ENCODE measurements around the gene GARIN5B. TPM values are rescaled to one million over a fixed set of nuclear protein-coding genes. Genes with fewer than 3 reads are reported as not detected.

The GARIN5B gene
- total and polyA plus RNA-seq, 2 of the 13 experiments (the other 11 are each of a cell fraction or from before 2014, with no cell fraction given) = not detected

DNA sequence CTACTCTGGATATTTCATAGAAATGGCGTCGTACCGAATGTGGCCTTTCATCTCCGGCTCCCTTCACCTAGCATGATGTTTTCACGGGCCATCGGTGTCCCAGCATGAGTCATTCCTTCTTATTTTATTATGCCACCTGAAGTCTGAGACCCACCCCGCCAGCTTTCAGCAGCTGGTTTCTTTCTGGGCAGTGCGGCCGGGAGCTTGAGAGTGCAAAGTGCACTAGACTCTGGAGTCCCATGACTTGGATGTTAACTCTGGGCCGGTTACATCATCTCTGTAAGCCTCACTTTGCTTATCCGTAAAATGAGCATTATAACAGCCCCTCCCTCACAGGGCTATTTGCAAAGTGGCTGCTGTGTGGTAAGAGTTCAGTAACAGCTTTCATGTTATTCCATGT lies 29.2 kb downstream of the GARIN5B start (continued):
- TF ChIP-seq, protein P1, sequence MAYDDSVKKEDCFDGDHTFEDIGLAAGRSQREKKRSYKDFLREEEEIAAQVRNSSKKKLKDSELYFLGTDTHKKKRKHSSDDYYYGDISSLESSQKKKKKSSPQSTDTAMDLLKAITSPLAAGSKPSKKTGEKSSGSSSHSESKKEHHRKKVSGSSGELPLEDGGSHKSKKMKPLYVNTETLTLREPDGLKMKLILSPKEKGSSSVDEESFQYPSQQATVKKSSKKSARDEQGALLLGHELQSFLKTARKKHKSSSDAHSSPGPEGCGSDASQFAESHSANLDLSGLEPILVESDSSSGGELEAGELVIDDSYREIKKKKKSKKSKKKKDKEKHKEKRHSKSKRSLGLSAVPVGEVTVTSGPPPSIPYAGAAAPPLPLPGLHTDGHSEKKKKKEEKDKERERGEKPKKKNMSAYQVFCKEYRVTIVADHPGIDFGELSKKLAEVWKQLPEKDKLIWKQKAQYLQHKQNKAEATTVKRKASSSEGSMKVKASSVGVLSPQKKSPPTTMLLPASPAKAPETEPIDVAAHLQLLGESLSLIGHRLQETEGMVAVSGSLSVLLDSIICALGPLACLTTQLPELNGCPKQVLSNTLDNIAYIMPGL (CRISPR knock-in tag; IDR thresholded peaks at IDR 0.05; ENCODE audit: borderline replicate concordance in 1 of 2, low read depth in 1 of 2) = no peak; a peak in 1 of 4 replicates
- TF ChIP-seq ZNF546 (CRISPR knock-in tag; conservative IDR thresholded peaks at IDR 0.05) = no peak
- TF ChIP-seq, protein P2, sequence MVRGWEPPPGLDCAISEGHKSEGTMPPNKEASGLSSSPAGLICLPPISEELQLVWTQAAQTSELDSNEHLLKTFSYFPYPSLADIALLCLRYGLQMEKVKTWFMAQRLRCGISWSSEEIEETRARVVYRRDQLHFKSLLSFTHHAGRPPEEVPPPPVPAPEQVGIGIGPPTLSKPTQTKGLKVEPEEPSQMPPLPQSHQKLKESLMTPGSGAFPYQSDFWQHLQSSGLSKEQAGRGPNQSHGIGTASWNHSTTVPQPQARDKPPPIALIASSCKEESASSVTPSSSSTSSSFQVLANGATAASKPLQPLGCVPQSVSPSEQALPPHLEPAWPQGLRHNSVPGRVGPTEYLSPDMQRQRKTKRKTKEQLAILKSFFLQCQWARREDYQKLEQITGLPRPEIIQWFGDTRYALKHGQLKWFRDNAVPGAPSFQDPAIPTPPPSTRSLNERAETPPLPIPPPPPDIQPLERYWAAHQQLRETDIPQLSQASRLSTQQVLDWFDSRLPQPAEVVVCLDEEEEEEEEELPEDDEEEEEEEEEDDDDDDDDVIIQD (CRISPR knock-in tag; IDR thresholded peaks at IDR 0.05; ENCODE audit: low read depth) = peak; percentile 22; the same call in 1 of the 2 replicates
- TF ChIP-seq ZNF629 (CRISPR knock-in tag; conservative IDR thresholded peaks at IDR 0.05) = peak; percentile 98
- TF ChIP-seq ZNF33A (CRISPR knock-in tag; IDR thresholded peaks at IDR 0.05; ENCODE audit: borderline replicate concordance) = no peak
- TF ChIP-seq ZC3H4 (CRISPR knock-in tag; IDR thresholded peaks at IDR 0.05; ENCODE audit: borderline replicate concordance) = no peak
- no peak for TF ChIP-seq ATF7-NPFF (CRISPR knock-in tag; IDR thresholded peaks at IDR 0.05; ENCODE audit: low read depth)
- TF ChIP-seq, protein P3, sequence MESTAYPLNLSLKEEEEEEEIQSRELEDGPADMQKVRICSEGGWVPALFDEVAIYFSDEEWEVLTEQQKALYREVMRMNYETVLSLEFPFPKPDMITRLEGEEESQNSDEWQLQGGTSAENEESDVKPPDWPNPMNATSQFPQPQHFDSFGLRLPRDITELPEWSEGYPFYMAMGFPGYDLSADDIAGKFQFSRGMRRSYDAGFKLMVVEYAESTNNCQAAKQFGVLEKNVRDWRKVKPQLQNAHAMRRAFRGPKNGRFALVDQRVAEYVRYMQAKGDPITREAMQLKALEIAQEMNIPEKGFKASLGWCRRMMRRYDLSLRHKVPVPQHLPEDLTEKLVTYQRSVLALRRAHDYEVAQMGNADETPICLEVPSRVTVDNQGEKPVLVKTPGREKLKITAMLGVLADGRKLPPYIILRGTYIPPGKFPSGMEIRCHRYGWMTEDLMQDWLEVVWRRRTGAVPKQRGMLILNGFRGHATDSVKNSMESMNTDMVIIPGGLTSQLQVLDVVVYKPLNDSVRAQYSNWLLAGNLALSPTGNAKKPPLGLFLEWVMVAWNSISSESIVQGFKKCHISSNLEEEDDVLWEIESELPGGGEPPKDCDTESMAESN (CRISPR knock-in tag; conservative IDR thresholded peaks at IDR 0.05) = no peak
- no peak for TF ChIP-seq ZIK1 (CRISPR knock-in tag; IDR thresholded peaks at IDR 0.05; ENCODE audit: borderline replicate concordance, low read depth)
- TF ChIP-seq, protein P4, sequence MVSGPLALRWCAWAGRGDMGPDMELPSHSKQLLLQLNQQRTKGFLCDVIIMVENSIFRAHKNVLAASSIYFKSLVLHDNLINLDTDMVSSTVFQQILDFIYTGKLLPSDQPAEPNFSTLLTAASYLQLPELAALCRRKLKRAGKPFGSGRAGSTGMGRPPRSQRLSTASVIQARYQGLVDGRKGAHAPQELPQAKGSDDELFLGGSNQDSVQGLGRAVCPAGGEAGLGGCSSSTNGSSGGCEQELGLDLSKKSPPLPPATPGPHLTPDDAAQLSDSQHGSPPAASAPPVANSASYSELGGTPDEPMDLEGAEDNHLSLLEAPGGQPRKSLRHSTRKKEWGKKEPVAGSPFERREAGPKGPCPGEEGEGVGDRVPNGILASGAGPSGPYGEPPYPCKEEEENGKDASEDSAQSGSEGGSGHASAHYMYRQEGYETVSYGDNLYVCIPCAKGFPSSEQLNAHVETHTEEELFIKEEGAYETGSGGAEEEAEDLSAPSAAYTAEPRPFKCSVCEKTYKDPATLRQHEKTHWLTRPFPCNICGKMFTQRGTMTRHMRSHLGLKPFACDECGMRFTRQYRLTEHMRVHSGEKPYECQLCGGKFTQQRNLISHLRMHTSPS (CRISPR knock-in tag; IDR thresholded peaks at IDR 0.05; ENCODE audit: low read depth) = 0 out of 2 replicates have a peak, but pooled peaks have one; percentile 22
- no peak for TF ChIP-seq HES4 (CRISPR knock-in tag; IDR thresholded peaks at IDR 0.05; ENCODE audit: borderline replicate concordance)
- 0 out of 2 replicates have a peak, but pooled peaks have one; percentile 22 for TF ChIP-seq MIER2 (CRISPR knock-in tag; IDR thresholded peaks at IDR 0.05)
- TF ChIP-seq RNF2 (conservative IDR thresholded peaks at IDR 0.05; ENCODE audit: low read depth) = no peak
- TF ChIP-seq YEATS2 (CRISPR knock-in tag; IDR thresholded peaks at IDR 0.05; ENCODE audit: borderline replicate concordance) = no peak; the same call in 1 of the 2 replicates
- TF ChIP-seq, protein P5, sequence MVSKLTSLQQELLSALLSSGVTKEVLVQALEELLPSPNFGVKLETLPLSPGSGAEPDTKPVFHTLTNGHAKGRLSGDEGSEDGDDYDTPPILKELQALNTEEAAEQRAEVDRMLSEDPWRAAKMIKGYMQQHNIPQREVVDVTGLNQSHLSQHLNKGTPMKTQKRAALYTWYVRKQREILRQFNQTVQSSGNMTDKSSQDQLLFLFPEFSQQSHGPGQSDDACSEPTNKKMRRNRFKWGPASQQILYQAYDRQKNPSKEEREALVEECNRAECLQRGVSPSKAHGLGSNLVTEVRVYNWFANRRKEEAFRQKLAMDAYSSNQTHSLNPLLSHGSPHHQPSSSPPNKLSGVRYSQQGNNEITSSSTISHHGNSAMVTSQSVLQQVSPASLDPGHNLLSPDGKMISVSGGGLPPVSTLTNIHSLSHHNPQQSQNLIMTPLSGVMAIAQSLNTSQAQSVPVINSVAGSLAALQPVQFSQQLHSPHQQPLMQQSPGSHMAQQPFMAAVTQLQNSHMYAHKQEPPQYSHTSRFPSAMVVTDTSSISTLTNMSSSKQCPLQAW (CRISPR knock-in tag; IDR thresholded peaks at IDR 0.05) = peak; percentile 72; the same call in 1 of the 2 replicates
- TF ChIP-seq FOXO1 (CRISPR knock-in tag; IDR thresholded peaks at IDR 0.05) = peak; percentile 28; the same call in 1 of the 2 replicates
- TF ChIP-seq ZNF337 (CRISPR knock-in tag; IDR thresholded peaks at IDR 0.05; ENCODE audit: borderline replicate concordance, low read depth) = 0 out of 2 replicates have a peak, but pooled peaks have one; percentile 73
- no peak for TF ChIP-seq ZNF329 (CRISPR knock-in tag; IDR thresholded peaks at IDR 0.05; ENCODE audit: low read depth)
- TF ChIP-seq, protein P6, sequence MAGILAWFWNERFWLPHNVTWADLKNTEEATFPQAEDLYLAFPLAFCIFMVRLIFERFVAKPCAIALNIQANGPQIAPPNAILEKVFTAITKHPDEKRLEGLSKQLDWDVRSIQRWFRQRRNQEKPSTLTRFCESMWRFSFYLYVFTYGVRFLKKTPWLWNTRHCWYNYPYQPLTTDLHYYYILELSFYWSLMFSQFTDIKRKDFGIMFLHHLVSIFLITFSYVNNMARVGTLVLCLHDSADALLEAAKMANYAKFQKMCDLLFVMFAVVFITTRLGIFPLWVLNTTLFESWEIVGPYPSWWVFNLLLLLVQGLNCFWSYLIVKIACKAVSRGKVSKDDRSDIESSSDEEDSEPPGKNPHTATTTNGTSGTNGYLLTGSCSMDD (CRISPR knock-in tag; IDR thresholded peaks at IDR 0.05) = no peak
